ENCODE measurements around the gene SPSB2. TPM values are rescaled to one million over a fixed set of nuclear protein-coding genes. Genes with fewer than 3 reads are reported as not detected.
A peak's percentile ranks its signal among the peaks of the same experiment; 100 is the strongest.

SPSB2 gene
- total and polyA plus RNA-seq, 9 of the 15 experiments (the other 6 are each of a cell fraction or from before 2014, with no cell fraction given): 0.10 to 10.6 (median 1.9) TPM

GRCh38 chr12:6871052-6871957, 1.8 kb downstream of the SPSB2 start (continued):
- TF ChIP-seq HMBOX1 (IDR thresholded peaks at IDR 0.05): no peak
- no peak for TF ChIP-seq TCF3 (CRISPR knock-in tag; IDR thresholded peaks at IDR 0.05)
- peak; percentile 32 for TF ChIP-seq RBM22 (IDR thresholded peaks at IDR 0.05; ENCODE audit: low read depth, low read length, poor library complexity, severe bottlenecking)
- TF ChIP-seq NFATC3 (IDR thresholded peaks at IDR 0.05): no peak
- no peak for TF ChIP-seq SMARCA5 (IDR thresholded peaks at IDR 0.05)
- TF ChIP-seq PHB2 (IDR thresholded peaks at IDR 0.05; ENCODE audit: low read depth): no peak
- TF ChIP-seq TOE1 (IDR thresholded peaks at IDR 0.05; ENCODE audit: borderline replicate concordance): no peak
- no peak for TF ChIP-seq TOE1 (CRISPR knock-in tag; IDR thresholded peaks at IDR 0.05; ENCODE audit: borderline replicate concordance, low read depth)
- 0 out of 4 replicates have a peak, but pooled peaks of 1 of the 2 experiments have one; percentile 14 for TF ChIP-seq BCLAF1 (IDR thresholded peaks at IDR 0.05; ENCODE audit: borderline replicate concordance in 1 of 2, control insufficient read depth in 1 of 2, low read depth in 2 of 2, low read length in 1 of 2)
- TF ChIP-seq PRMT5 (CRISPR knock-in tag; IDR thresholded peaks at IDR 0.05): no peak
- TF ChIP-seq TCF7L2 (IDR thresholded peaks at IDR 0.05; ENCODE audit: low read depth, low read length): no peak
- TF ChIP-seq CBX8 (IDR thresholded peaks at IDR 0.05; ENCODE audit: borderline replicate concordance, extremely low read depth, low read depth, low read length, poor library complexity, severe bottlenecking): no peak
- TF ChIP-seq RNF2 (IDR thresholded peaks at IDR 0.05): no peak
- no peak for TF ChIP-seq GABPA (tag; conservative IDR thresholded peaks at IDR 0.05; ENCODE audit: low read depth)
- TF ChIP-seq NONO (IDR thresholded peaks at IDR 0.05; ENCODE audit: low read depth in 2 of 2, low read length in 1 of 2): peak in 1 of 2 experiments; percentile 20; a peak in 1 of 4 replicates
- TF ChIP-seq SMAD1 (IDR thresholded peaks at IDR 0.05; ENCODE audit: low read depth, low read length, partially characterized antibody): no peak
- TF ChIP-seq KDM4B (IDR thresholded peaks at IDR 0.05; ENCODE audit: borderline replicate concordance in 2 of 2, low read depth in 1 of 2): no peak
- TF ChIP-seq CHD4 (IDR thresholded peaks at IDR 0.05; ENCODE audit: insufficient read depth, insufficient replicate concordance, low read depth, low read length, poor library complexity, severe bottlenecking): no peak
- no peak for TF ChIP-seq SMARCC2 (IDR thresholded peaks at IDR 0.05; ENCODE audit: low read depth)
- no peak for TF ChIP-seq MLX (CRISPR knock-in tag; conservative IDR thresholded peaks at IDR 0.05)
- no peak for TF ChIP-seq FUS (optimal IDR thresholded peaks at IDR 0.05; ENCODE audit: low read depth, low read length)

Measured in K562 (cell line).